HepG2 (cell line): ENCODE data around the gene PDE4D. TPM values are rescaled to one million over a fixed set of nuclear protein-coding genes. Genes with fewer than 3 reads are reported as not detected.

Experiments used
- ATAC-seq: fragments of 200-7000 bp; cut with Tn5 transposase; 3 replicates; pipeline ENCODE4 v1.9.1; 2020; ENCODE audit warnings: mild to moderate bottlenecking, moderate library complexity
- BruUV-seq: library from RNA; stranded (reverse); fragments of 400-500 nt; replicated peaks from 2 replicates; lab custom pipeline; 2021; lab: Mats Ljungman, UMichigan
- CTCF ChIA-PET: fragments of 300-600 bp; formaldehyde crosslinking; extraction: SDS; loops from one replicate; lab custom pipeline; 2021; ENCODE audit warnings: low total read pairs, inconsistent platforms, low intra/inter-chr PET ratio; lab: Yijun Ruan, JAX
- POLR2A ChIA-PET: fragments of 350-600 bp; sonication (Branson Sonifier 250); formaldehyde crosslinking; loops from one replicate; lab custom pipeline; 2020; ENCODE audit warnings: antibody characterized with exemption, inconsistent platforms; lab: Yijun Ruan, JAX
- DNase-seq: peaks from one replicate; pipeline ENCODE4 v3.0.0-alpha.2; 2015; ENCODE audit warnings: low spot score
- FAIRE-seq: peaks from 3 replicates; lab custom pipeline; 2011; peaks lifted over from hg19 to GRCh38; lab: Jason Lieb, UNC
- H2AFZ ChIP-seq: one replicate; pipeline ENCODE4 v1.6.1; 2011; ENCODE audit warnings: low read length, inconsistent platforms
- H3K27ac ChIP-seq: fragments of 300-600 bp; 3 replicates; pipeline ENCODE4 v1.8.0; 2011; ENCODE audit warnings: mixed run types, mild to moderate bottlenecking, mixed read lengths, low read length, inconsistent platforms; ENCODE audit not compliant: insufficient read depth; ENCODE audit errors: extremely low read length
- H3K27me3 ChIP-seq, 2 experiments: fragments of 200-600 bp in 1 of 2; 2 replicates in 1 of 2; 3 replicates in 1 of 2; pipeline versions ENCODE4 v1.6.0 to v1.8.0; 2011; ENCODE audit warnings: low read length in 2 of 2, mild to moderate bottlenecking in 2 of 2, moderate library complexity in 2 of 2, inconsistent platforms in 1 of 2; ENCODE audit not compliant: insufficient read depth in 2 of 2, control insufficient read depth in 1 of 2
- H3K36me3 ChIP-seq, 2 experiments: fragments of 200-600 bp in 1 of 2; replicated peaks in 1 of 2; 2 replicates in 1 of 2; 3 replicates in 1 of 2; pipeline versions ENCODE4 v1.5.1 to v1.8.0; 2011; ENCODE audit warnings: low read length in 2 of 2, inconsistent platforms in 1 of 2; ENCODE audit not compliant: insufficient read depth in 2 of 2, control insufficient read depth in 1 of 2
- H3K4me1 ChIP-seq: 2 replicates; pipeline ENCODE4 v1.5.1; 2012; ENCODE audit warnings: low read length, inconsistent platforms; ENCODE audit not compliant: insufficient read depth
- H3K4me2 ChIP-seq: 2 replicates; pipeline ENCODE4 v1.6.0; 2011; ENCODE audit warnings: low read depth, low read length, inconsistent platforms
- H3K4me3 ChIP-seq, 3 experiments: fragments of 200-600 bp in 1 of 3; sonication (generic), shearing (Covaris generic) in 1 of 3; replicated peaks in 1 of 3; 2 replicates each; pipeline ENCODE4 v1.5.1; 2011 to 2016; ENCODE audit warnings: low read length in 3 of 3, inconsistent platforms in 2 of 3, low read depth in 2 of 3, mild to moderate bottlenecking in 2 of 3, control low read depth in 1 of 3, mixed read lengths in 1 of 3; ENCODE audit not compliant: insufficient read depth in 1 of 3
- H3K79me2 ChIP-seq: one replicate; pipeline ENCODE4 v1.6.1; 2011; ENCODE audit warnings: low read length, inconsistent platforms; ENCODE audit not compliant: insufficient read depth
- H3K9ac ChIP-seq: 2 replicates; pipeline ENCODE4 v1.6.0; 2011; ENCODE audit warnings: mild to moderate bottlenecking, low read depth, low read length, inconsistent platforms; ENCODE audit not compliant: insufficient read depth
- H3K9me3 ChIP-seq: 2 replicates; pipeline ENCODE4 v1.5.1; 2012; ENCODE audit warnings: mild to moderate bottlenecking, low read length
- H4K20me1 ChIP-seq: 2 replicates; pipeline ENCODE4 v1.6.0; 2011; ENCODE audit warnings: inconsistent platforms, mild to moderate bottlenecking, low read length, moderate library complexity; ENCODE audit not compliant: insufficient read depth
- AGO2 ChIP-seq: fragments of 200-400 bp; formaldehyde crosslinking; optimal IDR thresholded peaks from 2 replicates; pipeline ENCODE3; 2017; ENCODE audit warnings: mild to moderate bottlenecking, low read depth, low read length, moderate library complexity
- ARNT ChIP-seq: fragments of 450-650 bp; IDR thresholded peaks from 2 replicates; pipeline ENCODE4 v1.6.1; 2017
- CBX5 ChIP-seq: sonication (generic); formaldehyde crosslinking; IDR thresholded peaks from 2 replicates; pipeline ENCODE4 v1.4.0; 2020; ENCODE audit warnings: missing genetic modification reagents, borderline replicate concordance
- CHD4 ChIP-seq: fragments of 200-600 bp; sonication (generic); IDR thresholded peaks from 2 replicates; pipeline ENCODE4 v1.7.0; 2017; ENCODE audit warnings: mild to moderate bottlenecking, low read length, borderline replicate concordance
- FOXK2 ChIP-seq: fragments of 450-650 bp; IDR thresholded peaks from 2 replicates; pipeline ENCODE4 v1.6.1; 2016
- GPN1 ChIP-seq: sonication (generic); formaldehyde crosslinking; IDR thresholded peaks from 2 replicates; pipeline ENCODE4 v1.5.1; 2020; ENCODE audit warnings: missing genetic modification reagents, borderline replicate concordance
- HNRNPL ChIP-seq: fragments of 200-400 bp; formaldehyde crosslinking; IDR thresholded peaks from 2 replicates; pipeline ENCODE4 v1.6.1; 2017; ENCODE audit warnings: mild to moderate bottlenecking, low read depth, low read length
- MXI1 ChIP-seq: IDR thresholded peaks from 3 replicates; pipeline ENCODE4 v1.6.1; 2012; ENCODE audit warnings: low read depth, low read length, inconsistent platforms, borderline replicate concordance
- PTBP1 ChIP-seq: fragments of 200-400 bp; formaldehyde crosslinking; IDR thresholded peaks from 2 replicates; pipeline ENCODE4 v1.6.1; 2018; ENCODE audit warnings: low read length, low read depth; ENCODE audit not compliant: poor library complexity, severe bottlenecking
- RARA ChIP-seq: IDR thresholded peaks from 2 replicates; pipeline ENCODE4 v1.6.1; 2016; ENCODE audit warnings: missing genetic modification reagents, missing compliant biosample characterization
- REXO4 ChIP-seq: sonication (generic); formaldehyde crosslinking; IDR thresholded peaks from 2 replicates; pipeline ENCODE4 v1.8.0; 2022; ENCODE audit warnings: missing genetic modification reagents, mild to moderate bottlenecking, borderline replicate concordance
- SMYD3 ChIP-seq: sonication (generic); formaldehyde crosslinking; IDR thresholded peaks from 2 replicates; pipeline ENCODE4 v1.8.1; 2023; ENCODE audit warnings: mild to moderate bottlenecking, missing genetic modification reagents
- SRY ChIP-seq: sonication (generic); formaldehyde crosslinking; IDR thresholded peaks from 2 replicates; pipeline ENCODE4 v1.8.0; 2022; ENCODE audit warnings: mild to moderate bottlenecking, missing genetic modification reagents
- ZFX ChIP-seq: sonication (generic); formaldehyde crosslinking; IDR thresholded peaks from 2 replicates; pipeline ENCODE4 v1.4.0; 2020; ENCODE audit warnings: mild to moderate bottlenecking, low read depth, missing genetic modification reagents, moderate library complexity
- ZNF446 ChIP-seq: sonication (generic); formaldehyde crosslinking; IDR thresholded peaks from 2 replicates; pipeline ENCODE4 v1.5.0; 2020; ENCODE audit warnings: mild to moderate bottlenecking, missing genetic modification reagents
- ZNF678 ChIP-seq: sonication (generic); formaldehyde crosslinking; IDR thresholded peaks from 2 replicates; pipeline ENCODE4 v1.4.0; 2020; ENCODE audit warnings: mild to moderate bottlenecking, missing genetic modification reagents
- WGBS: methylation state at CpG from one replicate; pipeline ENCODE4 v1.1.6; 2017; ENCODE audit warnings: low lambda C conversion rate; 5-methylcytosine and 5-hydroxymethylcytosine counted together
- in situ Hi-C: cut with HindIII; loops from 2 replicates; pipeline ENCODE4 v1.10.0; 2017; ENCODE audit warnings: low pct_unique_long_range_greater_than_20kb; ENCODE audit not compliant: extremely low pct_ligation_motif_present
- intact Hi-C: fragments of 100-400 bp; cut with micrococcal nuclease; formaldehyde crosslinking; loops from one replicate; pipeline ENCODE4 v1.10.0; 2022; ENCODE audit not compliant: unreplicated experiment
- polyA plus RNA-seq, 8 experiments: library from polyadenylated mRNA; depleted of rRNA in 3 of 8; stranded (reverse) in 7 of 8; unstranded in 1 of 8; fragments of >200 nt; fragmentation: Illumina TruSeq in 4 of 8; extraction: Trizol in 4 of 8; gene quantifications; 2 replicates each; pipeline versions ENCODE4 v1.2.1 to v1.2.3, GENCODE V29; 2011 to 2016; ENCODE audit warnings: low read depth in 4 of 8, missing spikeins in 1 of 8, mixed read lengths in 1 of 8; ENCODE audit not compliant: insufficient read depth in 1 of 8
- total RNA-seq, 5 experiments: library from RNA; depleted of rRNA; stranded (reverse); fragments of >200 nt; fragmentation: Illumina TruSeq; extraction: Trizol; gene quantifications; 2 replicates each; pipeline ENCODE4 v1.2.3, GENCODE V29; 2016; ENCODE audit warnings: low read depth in 1 of 5
- TF ChIP-seq, protein P1 (sequence below): sonication (generic); formaldehyde crosslinking; IDR thresholded peaks from 2 replicates; pipeline ENCODE4 v1.5.0; 2020; ENCODE audit warnings: missing genetic modification reagents
- TF ChIP-seq, protein P2 (sequence below): sonication (generic); formaldehyde crosslinking; IDR thresholded peaks from 2 replicates; pipeline ENCODE4 v1.4.0; 2020; ENCODE audit warnings: missing genetic modification reagents, borderline replicate concordance

Gene PDE4D
- total and polyA plus RNA-seq, 2 of the 13 experiments (the other 11 are each of a cell fraction or from before 2014, with no cell fraction given): 7.0 to 12.2 TPM

DNA sequence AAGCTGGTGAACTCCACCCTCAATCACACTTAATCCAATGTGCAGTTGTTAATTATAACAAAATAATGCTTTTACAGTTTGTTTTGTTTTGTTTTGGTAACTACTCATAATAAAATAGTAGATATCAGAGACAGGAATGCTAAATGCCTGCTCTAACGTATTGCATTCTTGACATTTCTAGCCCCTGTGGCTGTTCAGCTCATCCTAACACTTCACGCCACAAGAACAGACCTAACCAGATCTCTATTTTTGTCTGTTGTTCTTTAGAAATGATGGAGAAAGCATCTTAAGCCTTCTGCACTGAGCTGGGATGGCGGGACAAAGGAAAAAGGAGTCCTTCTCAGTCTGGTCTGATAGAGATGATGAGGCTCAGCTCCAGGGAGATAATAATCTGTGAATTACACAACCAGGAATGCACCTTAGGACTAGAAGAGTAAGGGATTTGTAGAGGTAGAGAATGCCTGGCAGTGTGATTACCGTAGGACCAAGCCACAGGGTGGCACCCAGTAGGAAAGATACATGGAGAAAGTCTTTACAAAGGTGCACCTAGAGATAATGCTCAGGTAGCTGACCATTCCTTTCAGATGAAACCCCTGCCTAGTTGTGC, 628.8 kb downstream of the PDE4D start:
- ChIA-PET CTCF (no interaction called here), POLR2A (no interaction called here)
- Histone ChIP-seq H3K27ac (no peak overlapping the region), H3K79me2 (no peaks in the 10 kb centered on the region), H3K4me1 (peaks cover 9% of the 10 kb centered on the region; the same call in 1 of the 2 replicates), H3K4me3 (no peak overlapping the region), H4K20me1 (0 out of 2 replicates have a peak, but pooled peaks cover 4% of the 10 kb centered on the region), H3K9ac (no peak overlapping the region), H3K36me3 (no peaks in the 10 kb centered on the region), H3K27me3 (no peaks in the 10 kb centered on the region), H3K9me3 (no peaks in the 10 kb centered on the region), H3K4me2 (no peak overlapping the region), H2AFZ (no peak overlapping the region)
- in situ Hi-C loops (no loop called here), intact Hi-C loops (no loop called here)
- FAIRE-seq (no peak), DNase-seq (no peak), ATAC-seq (no peak)
- BruUV-seq: no TSS peak
- no peak for TF ChIP-seq ARNT
- TF ChIP-seq AGO2: no peak
- no peak for TF ChIP-seq SMYD3 (CRISPR knock-in tag)
- TF ChIP-seq PTBP1: no peak
- TF ChIP-seq ZFX: no peak
- TF ChIP-seq CBX5: no peak
- TF ChIP-seq ZNF446 (CRISPR knock-in tag): no peak
- TF ChIP-seq, protein P1, sequence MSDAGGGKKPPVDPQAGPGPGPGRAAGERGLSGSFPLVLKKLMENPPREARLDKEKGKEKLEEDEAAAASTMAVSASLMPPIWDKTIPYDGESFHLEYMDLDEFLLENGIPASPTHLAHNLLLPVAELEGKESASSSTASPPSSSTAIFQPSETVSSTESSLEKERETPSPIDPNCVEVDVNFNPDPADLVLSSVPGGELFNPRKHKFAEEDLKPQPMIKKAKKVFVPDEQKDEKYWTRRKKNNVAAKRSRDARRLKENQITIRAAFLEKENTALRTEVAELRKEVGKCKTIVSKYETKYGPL: no peak
- no peak for TF ChIP-seq SRY (CRISPR knock-in tag)
- no peak for TF ChIP-seq HNRNPL
- TF ChIP-seq FOXK2: no peak
- TF ChIP-seq CHD4: no peak
- no peak for TF ChIP-seq ZNF678 (CRISPR knock-in tag)
- TF ChIP-seq, protein P2, sequence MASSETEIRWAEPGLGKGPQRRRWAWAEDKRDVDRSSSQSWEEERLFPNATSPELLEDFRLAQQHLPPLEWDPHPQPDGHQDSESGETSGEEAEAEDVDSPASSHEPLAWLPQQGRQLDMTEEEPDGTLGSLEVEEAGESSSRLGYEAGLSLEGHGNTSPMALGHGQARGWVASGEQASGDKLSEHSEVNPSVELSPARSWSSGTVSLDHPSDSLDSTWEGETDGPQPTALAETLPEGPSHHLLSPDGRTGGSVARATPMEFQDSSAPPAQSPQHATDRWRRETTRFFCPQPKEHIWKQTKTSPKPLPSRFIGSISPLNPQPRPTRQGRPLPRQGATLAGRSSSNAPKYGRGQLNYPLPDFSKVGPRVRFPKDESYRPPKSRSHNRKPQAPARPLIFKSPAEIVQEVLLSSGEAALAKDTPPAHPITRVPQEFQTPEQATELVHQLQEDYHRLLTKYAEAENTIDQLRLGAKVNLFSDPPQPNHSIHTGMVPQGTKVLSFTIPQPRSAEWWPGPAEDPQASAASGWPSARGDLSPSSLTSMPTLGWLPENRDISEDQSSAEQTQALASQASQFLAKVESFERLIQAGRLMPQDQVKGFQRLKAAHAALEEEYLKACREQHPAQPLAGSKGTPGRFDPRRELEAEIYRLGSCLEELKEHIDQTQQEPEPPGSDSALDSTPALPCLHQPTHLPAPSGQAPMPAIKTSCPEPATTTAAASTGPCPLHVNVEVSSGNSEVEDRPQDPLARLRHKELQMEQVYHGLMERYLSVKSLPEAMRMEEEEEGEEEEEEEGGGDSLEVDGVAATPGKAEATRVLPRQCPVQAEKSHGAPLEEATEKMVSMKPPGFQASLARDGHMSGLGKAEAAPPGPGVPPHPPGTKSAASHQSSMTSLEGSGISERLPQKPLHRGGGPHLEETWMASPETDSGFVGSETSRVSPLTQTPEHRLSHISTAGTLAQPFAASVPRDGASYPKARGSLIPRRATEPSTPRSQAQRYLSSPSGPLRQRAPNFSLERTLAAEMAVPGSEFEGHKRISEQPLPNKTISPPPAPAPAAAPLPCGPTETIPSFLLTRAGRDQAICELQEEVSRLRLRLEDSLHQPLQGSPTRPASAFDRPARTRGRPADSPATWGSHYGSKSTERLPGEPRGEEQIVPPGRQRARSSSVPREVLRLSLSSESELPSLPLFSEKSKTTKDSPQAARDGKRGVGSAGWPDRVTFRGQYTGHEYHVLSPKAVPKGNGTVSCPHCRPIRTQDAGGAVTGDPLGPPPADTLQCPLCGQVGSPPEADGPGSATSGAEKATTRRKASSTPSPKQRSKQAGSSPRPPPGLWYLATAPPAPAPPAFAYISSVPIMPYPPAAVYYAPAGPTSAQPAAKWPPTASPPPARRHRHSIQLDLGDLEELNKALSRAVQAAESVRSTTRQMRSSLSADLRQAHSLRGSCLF (CRISPR knock-in tag): no peak
- TF ChIP-seq GPN1 (CRISPR knock-in tag): no peak
- TF ChIP-seq MXI1: no peak
- no peak for TF ChIP-seq REXO4 (CRISPR knock-in tag)
- no peak for TF ChIP-seq RARA (CRISPR knock-in tag)
- WGBS: 34% methylated on average over 4 of the region's 4 CpGs
